HepG2 (cell line): Measurements from ENCODE around the gene KIF21B. TPM values are rescaled to one million over a fixed set of nuclear protein-coding genes. Genes with fewer than 3 reads are reported as not detected.

Experiments used
- ATAC-seq: fragments of 200-7000 bp; cut with Tn5 transposase; 3 replicates; pipeline ENCODE4 v1.9.1; 2020; ENCODE audit warnings: mild to moderate bottlenecking, moderate library complexity
- BruUV-seq: library from RNA; stranded (reverse); fragments of 400-500 nt; replicated peaks from 2 replicates; lab custom pipeline; 2021; lab: Mats Ljungman, UMichigan
- CTCF ChIA-PET: fragments of 300-600 bp; formaldehyde crosslinking; extraction: SDS; loops from one replicate; lab custom pipeline; 2021; ENCODE audit warnings: low total read pairs, inconsistent platforms, low intra/inter-chr PET ratio; lab: Yijun Ruan, JAX
- POLR2A ChIA-PET: fragments of 350-600 bp; sonication (Branson Sonifier 250); formaldehyde crosslinking; loops from one replicate; lab custom pipeline; 2020; ENCODE audit warnings: antibody characterized with exemption, inconsistent platforms; lab: Yijun Ruan, JAX
- DNase-seq: peaks from one replicate; pipeline ENCODE4 v3.0.0-alpha.2; 2015; ENCODE audit warnings: low spot score
- FAIRE-seq: peaks from 3 replicates; lab custom pipeline; 2011; peaks lifted over from hg19 to GRCh38; lab: Jason Lieb, UNC
- H2AFZ ChIP-seq: one replicate; pipeline ENCODE4 v1.6.1; 2011; ENCODE audit warnings: low read length, inconsistent platforms
- H3K27ac ChIP-seq: fragments of 300-600 bp; 3 replicates; pipeline ENCODE4 v1.8.0; 2011; ENCODE audit warnings: mixed run types, mild to moderate bottlenecking, mixed read lengths, low read length, inconsistent platforms; ENCODE audit not compliant: insufficient read depth; ENCODE audit errors: extremely low read length
- H3K27me3 ChIP-seq, 2 experiments: fragments of 200-600 bp in 1 of 2; 2 replicates in 1 of 2; 3 replicates in 1 of 2; pipeline versions ENCODE4 v1.6.0 to v1.8.0; 2011; ENCODE audit warnings: low read length in 2 of 2, mild to moderate bottlenecking in 2 of 2, moderate library complexity in 2 of 2, inconsistent platforms in 1 of 2; ENCODE audit not compliant: insufficient read depth in 2 of 2, control insufficient read depth in 1 of 2
- H3K36me3 ChIP-seq, 2 experiments: fragments of 200-600 bp in 1 of 2; replicated peaks in 1 of 2; 2 replicates in 1 of 2; 3 replicates in 1 of 2; pipeline versions ENCODE4 v1.5.1 to v1.8.0; 2011; ENCODE audit warnings: low read length in 2 of 2, inconsistent platforms in 1 of 2; ENCODE audit not compliant: insufficient read depth in 2 of 2, control insufficient read depth in 1 of 2
- H3K4me1 ChIP-seq: 2 replicates; pipeline ENCODE4 v1.5.1; 2012; ENCODE audit warnings: low read length, inconsistent platforms; ENCODE audit not compliant: insufficient read depth
- H3K4me2 ChIP-seq: 2 replicates; pipeline ENCODE4 v1.6.0; 2011; ENCODE audit warnings: low read depth, low read length, inconsistent platforms
- H3K4me3 ChIP-seq, 3 experiments: fragments of 200-600 bp in 1 of 3; sonication (generic), shearing (Covaris generic) in 1 of 3; replicated peaks in 1 of 3; 2 replicates each; pipeline ENCODE4 v1.5.1; 2011 to 2016; ENCODE audit warnings: low read length in 3 of 3, inconsistent platforms in 2 of 3, low read depth in 2 of 3, mild to moderate bottlenecking in 2 of 3, control low read depth in 1 of 3, mixed read lengths in 1 of 3; ENCODE audit not compliant: insufficient read depth in 1 of 3
- H3K79me2 ChIP-seq: one replicate; pipeline ENCODE4 v1.6.1; 2011; ENCODE audit warnings: low read length, inconsistent platforms; ENCODE audit not compliant: insufficient read depth
- H3K9ac ChIP-seq: 2 replicates; pipeline ENCODE4 v1.6.0; 2011; ENCODE audit warnings: mild to moderate bottlenecking, low read depth, low read length, inconsistent platforms; ENCODE audit not compliant: insufficient read depth
- H3K9me3 ChIP-seq: 2 replicates; pipeline ENCODE4 v1.5.1; 2012; ENCODE audit warnings: mild to moderate bottlenecking, low read length
- H4K20me1 ChIP-seq: 2 replicates; pipeline ENCODE4 v1.6.0; 2011; ENCODE audit warnings: inconsistent platforms, mild to moderate bottlenecking, low read length, moderate library complexity; ENCODE audit not compliant: insufficient read depth
- CHCHD3 ChIP-seq: sonication (generic); formaldehyde crosslinking; IDR thresholded peaks from 2 replicates; pipeline ENCODE4 v1.8.0; 2022; ENCODE audit warnings: mild to moderate bottlenecking, missing genetic modification reagents, moderate library complexity
- HIC2 ChIP-seq: sonication (generic); formaldehyde crosslinking; IDR thresholded peaks from 2 replicates; pipeline ENCODE4 v1.9.0; 2022; ENCODE audit warnings: low read depth, missing genetic modification reagents
- PCBP1 ChIP-seq: fragments of 200-400 bp; formaldehyde crosslinking; IDR thresholded peaks from 2 replicates; pipeline ENCODE4 v1.6.1; 2017; ENCODE audit warnings: mild to moderate bottlenecking, low read depth, low read length, borderline replicate concordance
- RXRB ChIP-seq: IDR thresholded peaks from 2 replicates; pipeline ENCODE4 v1.6.1; 2016; ENCODE audit warnings: borderline replicate concordance, missing genetic modification reagents, missing compliant biosample characterization
- SKI ChIP-seq: fragments of 450-650 bp; IDR thresholded peaks from one replicate; pipeline ENCODE4 v1.6.1; 2018; ENCODE audit warnings: mild to moderate bottlenecking; ENCODE audit not compliant: partially characterized antibody
- ZNF224 ChIP-seq: sonication (generic); formaldehyde crosslinking; IDR thresholded peaks from 2 replicates; pipeline ENCODE4 v1.5.0; 2020; ENCODE audit warnings: mild to moderate bottlenecking, missing genetic modification reagents
- ZNF331 ChIP-seq: sonication (generic); formaldehyde crosslinking; IDR thresholded peaks from 2 replicates; pipeline ENCODE4 v1.4.0; 2020; ENCODE audit warnings: missing genetic modification reagents
- WGBS: methylation state at CpG from one replicate; pipeline ENCODE4 v1.1.6; 2017; ENCODE audit warnings: low lambda C conversion rate; 5-methylcytosine and 5-hydroxymethylcytosine counted together
- in situ Hi-C: cut with HindIII; loops from 2 replicates; pipeline ENCODE4 v1.10.0; 2017; ENCODE audit warnings: low pct_unique_long_range_greater_than_20kb; ENCODE audit not compliant: extremely low pct_ligation_motif_present
- intact Hi-C: fragments of 100-400 bp; cut with micrococcal nuclease; formaldehyde crosslinking; loops from one replicate; pipeline ENCODE4 v1.10.0; 2022; ENCODE audit not compliant: unreplicated experiment
- polyA plus RNA-seq, 8 experiments: library from polyadenylated mRNA; depleted of rRNA in 3 of 8; stranded (reverse) in 7 of 8; unstranded in 1 of 8; fragments of >200 nt; fragmentation: Illumina TruSeq in 4 of 8; extraction: Trizol in 4 of 8; gene quantifications; 2 replicates each; pipeline versions ENCODE4 v1.2.1 to v1.2.3, GENCODE V29; 2011 to 2016; ENCODE audit warnings: low read depth in 4 of 8, missing spikeins in 1 of 8, mixed read lengths in 1 of 8; ENCODE audit not compliant: insufficient read depth in 1 of 8
- total RNA-seq, 5 experiments: library from RNA; depleted of rRNA; stranded (reverse); fragments of >200 nt; fragmentation: Illumina TruSeq; extraction: Trizol; gene quantifications; 2 replicates each; pipeline ENCODE4 v1.2.3, GENCODE V29; 2016; ENCODE audit warnings: low read depth in 1 of 5
- TF ChIP-seq, protein P1 (sequence below): sonication (generic); formaldehyde crosslinking; IDR thresholded peaks from 2 replicates; pipeline ENCODE4 v1.9.0; 2021; ENCODE audit warnings: missing genetic modification reagents, mild to moderate bottlenecking, borderline replicate concordance

The KIF21B gene
- total and polyA plus RNA-seq, 2 of the 13 experiments (the other 11 are each of a cell fraction or from before 2014, with no cell fraction given), result 0.17 to 0.20 TPM

DNA sequence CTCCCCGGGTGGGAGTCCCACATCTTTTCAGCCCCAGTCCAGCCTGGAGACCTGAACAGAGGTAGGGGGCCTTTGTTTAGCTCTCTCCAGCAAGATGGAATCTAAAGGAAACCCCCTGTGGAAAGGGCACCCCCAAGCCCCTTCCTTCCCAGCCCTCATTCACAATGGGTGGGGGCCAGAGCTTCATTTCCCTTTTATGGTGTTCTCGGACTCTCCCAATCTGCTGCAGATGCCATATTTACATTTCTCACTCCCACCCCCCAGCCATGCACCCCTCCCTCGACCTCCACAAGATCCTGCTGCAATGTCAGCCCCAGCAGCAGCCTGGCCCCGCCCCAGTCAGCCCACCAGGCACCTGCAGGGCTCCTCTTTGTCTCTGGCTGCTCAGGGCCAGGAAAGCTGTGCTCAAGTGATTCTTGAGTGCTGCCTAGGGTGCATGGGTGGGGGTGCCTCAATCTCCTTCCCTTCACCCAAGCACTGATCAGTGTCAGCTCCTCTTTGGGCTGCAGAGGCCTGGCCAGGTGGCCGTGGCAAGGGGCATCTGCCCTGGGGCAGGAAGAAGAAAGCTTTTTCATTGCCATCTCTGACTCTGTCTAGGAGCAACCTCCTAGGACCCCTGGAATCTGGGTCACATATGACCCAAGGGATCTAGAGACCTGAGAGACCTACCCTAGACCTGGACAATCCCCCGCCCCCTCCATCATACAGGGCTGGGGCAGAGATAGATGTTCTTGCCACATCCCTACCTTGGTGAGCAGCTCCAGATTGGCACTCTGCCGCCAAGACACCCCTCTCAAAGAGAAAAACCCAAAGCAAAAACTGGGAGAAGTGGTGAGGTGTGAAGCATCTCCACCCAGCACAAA is 1.7 kb downstream of the KIF21B start:
- FAIRE-seq (no peak), ATAC-seq (no peak)

More for the DNA sequence above, 1.7 kb downstream of the KIF21B start:
- Histone ChIP-seq H3K4me2 (no peak overlapping the region), H3K9ac (no peak overlapping the region), H3K9me3 (no peaks in the 10 kb centered on the region), H3K27ac (no peak overlapping the region), H2AFZ (no peak overlapping the region), H3K4me3 (no peak overlapping the region), H3K79me2 (no peaks in the 10 kb centered on the region), H3K36me3 (no peaks in the 10 kb centered on the region), H3K4me1 (peaks cover 59% of the 10 kb centered on the region), H3K27me3 (peaks cover 9 to 48% of the 10 kb centered on the region in 2 experiments; a peak in 4 of 5 replicates), H4K20me1 (no peaks in the 10 kb centered on the region)
- in situ Hi-C loops (no loop called here), intact Hi-C loops (loop anchor here (5.0 kb wide), 1 partner anchor 130 kb away; the partner anchor contains the start of gene INAVA)
- ChIA-PET POLR2A (interaction anchor here (1.4 kb wide), 1 partner anchor 125 kb away, joined by 3 read pairs; no protein-coding TSS in a partner anchor), CTCF (no interaction called here)
- TF ChIP-seq HIC2 (CRISPR knock-in tag) (no peak), SKI (no peak), CHCHD3 (CRISPR knock-in tag) (no peak), PCBP1 (no peak), RXRB (CRISPR knock-in tag) (no peak), ZNF331 (CRISPR knock-in tag) (no peak), ZNF224 (CRISPR knock-in tag) (no peak)
- TF ChIP-seq, protein P1, sequence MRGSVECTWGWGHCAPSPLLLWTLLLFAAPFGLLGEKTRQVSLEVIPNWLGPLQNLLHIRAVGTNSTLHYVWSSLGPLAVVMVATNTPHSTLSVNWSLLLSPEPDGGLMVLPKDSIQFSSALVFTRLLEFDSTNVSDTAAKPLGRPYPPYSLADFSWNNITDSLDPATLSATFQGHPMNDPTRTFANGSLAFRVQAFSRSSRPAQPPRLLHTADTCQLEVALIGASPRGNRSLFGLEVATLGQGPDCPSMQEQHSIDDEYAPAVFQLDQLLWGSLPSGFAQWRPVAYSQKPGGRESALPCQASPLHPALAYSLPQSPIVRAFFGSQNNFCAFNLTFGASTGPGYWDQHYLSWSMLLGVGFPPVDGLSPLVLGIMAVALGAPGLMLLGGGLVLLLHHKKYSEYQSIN (CRISPR knock-in tag), result no peak
- 47% methylated on average over 5 of the region's 7 CpGs for WGBS
- BruUV-seq, result no TSS peak
- DNase-seq, result no peak
